Thyroid gland (tissue), 4 donors: ENCODE results near the gene LARGE1.

Experiments
- POLR2A ChIP-seq, 2 donors: fragments of 450-650 bp; IDR thresholded peaks; one replicate each; pipeline ENCODE4 v1.6.1; 2017; ENCODE audit warnings: antibody characterized with exemption in 2 of 2, mild to moderate bottlenecking in 2 of 2, moderate library complexity in 1 of 2
- TF ChIP-seq, protein P1 (sequence below), 6 experiments: fragments of 200-600 bp in 3 of 6; fragments of 450-650 bp in 3 of 6; sonication (generic) in 3 of 6; IDR thresholded peaks; one replicate each; pipeline ENCODE4 v1.5.1; 2016 to 2019; ENCODE audit warnings: antibody characterized with exemption in 6 of 6, mild to moderate bottlenecking in 2 of 6, inconsistent platforms in 1 of 6, moderate library complexity in 1 of 6

DNA sequence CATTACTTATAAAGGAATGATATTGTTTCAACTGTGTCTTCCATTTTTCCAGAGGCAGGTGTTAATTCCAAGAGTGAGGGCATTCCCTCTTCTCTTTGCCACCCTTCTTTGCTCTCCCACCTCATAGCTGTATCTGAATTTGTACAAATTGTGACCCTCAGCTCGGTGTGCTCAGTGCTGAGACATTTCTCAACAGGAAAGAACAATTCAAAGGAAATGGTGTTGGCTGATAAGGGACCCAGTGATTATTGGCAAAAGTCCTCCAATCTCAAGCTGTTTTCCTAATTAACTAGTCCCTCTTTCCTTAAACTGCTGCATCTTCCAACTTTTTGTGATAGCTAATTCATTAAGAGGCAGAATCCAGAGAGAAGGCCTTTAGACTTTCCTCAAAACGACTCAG, 453.2 kb downstream of the LARGE1 start:
- TF ChIP-seq, protein P1, sequence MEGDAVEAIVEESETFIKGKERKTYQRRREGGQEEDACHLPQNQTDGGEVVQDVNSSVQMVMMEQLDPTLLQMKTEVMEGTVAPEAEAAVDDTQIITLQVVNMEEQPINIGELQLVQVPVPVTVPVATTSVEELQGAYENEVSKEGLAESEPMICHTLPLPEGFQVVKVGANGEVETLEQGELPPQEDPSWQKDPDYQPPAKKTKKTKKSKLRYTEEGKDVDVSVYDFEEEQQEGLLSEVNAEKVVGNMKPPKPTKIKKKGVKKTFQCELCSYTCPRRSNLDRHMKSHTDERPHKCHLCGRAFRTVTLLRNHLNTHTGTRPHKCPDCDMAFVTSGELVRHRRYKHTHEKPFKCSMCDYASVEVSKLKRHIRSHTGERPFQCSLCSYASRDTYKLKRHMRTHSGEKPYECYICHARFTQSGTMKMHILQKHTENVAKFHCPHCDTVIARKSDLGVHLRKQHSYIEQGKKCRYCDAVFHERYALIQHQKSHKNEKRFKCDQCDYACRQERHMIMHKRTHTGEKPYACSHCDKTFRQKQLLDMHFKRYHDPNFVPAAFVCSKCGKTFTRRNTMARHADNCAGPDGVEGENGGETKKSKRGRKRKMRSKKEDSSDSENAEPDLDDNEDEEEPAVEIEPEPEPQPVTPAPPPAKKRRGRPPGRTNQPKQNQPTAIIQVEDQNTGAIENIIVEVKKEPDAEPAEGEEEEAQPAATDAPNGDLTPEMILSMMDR (IDR thresholded peaks at IDR 0.05) = no peak
- TF ChIP-seq POLR2A (IDR thresholded peaks at IDR 0.05) = no peak
